GM12878 (cell line): ENCODE results near the gene MALSU1. TPM values are rescaled to one million over a fixed set of nuclear protein-coding genes. Genes with fewer than 3 reads are reported as not detected.

Experiments
- ATAC-seq: fragments of 200-7000 bp; cut with Tn5 transposase; 3 replicates; pipeline ENCODE4 v1.9.1; 2020; ENCODE audit warnings: mild to moderate bottlenecking, moderate library complexity
- BruUV-seq: library from RNA; stranded (reverse); fragments of 400-500 nt; replicated peaks from 2 replicates; lab custom pipeline; 2021; lab: Mats Ljungman, UMichigan
- CTCF ChIA-PET: fragments of 300-600 bp; sonication (Branson Sonifier 250); formaldehyde crosslinking; extraction: SDS; loops from one replicate; lab custom pipeline; 2021; ENCODE audit warnings: inconsistent platforms; lab: Yijun Ruan, JAX
- POLR2A ChIA-PET: fragments of 350-600 bp; formaldehyde crosslinking; extraction: SDS; loops from one replicate; lab custom pipeline; 2021; ENCODE audit warnings: inconsistent platforms; lab: Charles Lee
- RAD21 ChIA-PET: fragments of 300-600 bp; sonication (Branson Sonifier 250); formaldehyde crosslinking; loops from one replicate; lab custom pipeline; 2023; ENCODE audit warnings: antibody characterized with exemption; ENCODE audit not compliant: unreplicated experiment; lab: Charles Lee
- SMC1A ChIA-PET: fragments of 300-600 bp; sonication (Branson Sonifier 250); formaldehyde crosslinking; loops from one replicate; lab custom pipeline; 2023; ENCODE audit not compliant: unreplicated experiment, uncharacterized antibody; lab: Charles Lee
- DNase-seq: peaks from one replicate; pipeline ENCODE4 v3.0.0-alpha.2; 2011; ENCODE audit warnings: low read depth, low spot score
- FAIRE-seq: peaks from 3 replicates; lab custom pipeline; 2011; peaks lifted over from hg19 to GRCh38; lab: Jason Lieb, UNC
- H2AFZ ChIP-seq: 2 replicates; pipeline ENCODE4 v1.6.0; 2011; ENCODE audit warnings: low read depth, low read length, control low read depth; ENCODE audit not compliant: control insufficient read depth
- H3K27ac ChIP-seq: 2 replicates; pipeline ENCODE4 v1.5.1; 2011; ENCODE audit warnings: control low read depth; ENCODE audit not compliant: control insufficient read depth, insufficient read depth
- H3K27me3 ChIP-seq, 2 experiments: replicated peaks in 1 of 2; 2 replicates each; pipeline versions ENCODE4 v1.6.0 to v1.6.1; 2011; ENCODE audit warnings: low read length in 1 of 2; ENCODE audit not compliant: control insufficient read depth in 2 of 2, insufficient read depth in 2 of 2
- H3K36me3 ChIP-seq, 2 experiments: 2 replicates each; pipeline ENCODE4 v1.5.1; 2011; ENCODE audit warnings: low read length in 1 of 2; ENCODE audit not compliant: control insufficient read depth in 2 of 2, insufficient read depth in 2 of 2
- H3K4me1 ChIP-seq: 2 replicates; pipeline ENCODE4 v1.6.1; 2011; ENCODE audit warnings: mild to moderate bottlenecking, low read length, moderate library complexity, mixed read lengths; ENCODE audit not compliant: control insufficient read depth, insufficient read depth
- H3K4me2 ChIP-seq: 2 replicates; pipeline ENCODE4 v1.6.0; 2011; ENCODE audit warnings: control low read depth; ENCODE audit not compliant: control insufficient read depth, insufficient read depth
- H3K4me3 ChIP-seq: fragments of 200-600 bp; sonication (generic); 2 replicates; pipeline ENCODE4 v1.5.1; 2016
- H3K79me2 ChIP-seq: 2 replicates; pipeline ENCODE4 v1.6.0; 2011; ENCODE audit warnings: low read length; ENCODE audit not compliant: control insufficient read depth, insufficient read depth
- H3K9ac ChIP-seq: 2 replicates; pipeline ENCODE4 v1.8.0; 2011; ENCODE audit warnings: low read length, control low read depth, mixed read lengths; ENCODE audit not compliant: control insufficient read depth, insufficient read depth
- H3K9me3 ChIP-seq: replicated peaks from 3 replicates; pipeline ENCODE4 v1.5.1; 2011; ENCODE audit warnings: mild to moderate bottlenecking, low read length; ENCODE audit not compliant: control insufficient read depth, insufficient read depth
- H4K20me1 ChIP-seq: 2 replicates; pipeline ENCODE4 v1.6.0; 2011; ENCODE audit not compliant: control insufficient read depth, insufficient read depth
- IKZF2 ChIP-seq, 2 experiments: fragments of 450-650 bp; IDR thresholded peaks; 2 replicates each; pipeline ENCODE4 v1.6.1; 2017; ENCODE audit warnings: mild to moderate bottlenecking in 2 of 2, moderate library complexity in 2 of 2
- KAT2A ChIP-seq: conservative IDR thresholded peaks from 2 replicates; pipeline ENCODE4 v1.6.1; 2011; ENCODE audit warnings: low read depth, low read length; ENCODE audit not compliant: control insufficient read depth
- KLF5 ChIP-seq: fragments of 450-650 bp; IDR thresholded peaks from 2 replicates; pipeline ENCODE4 v1.6.1; 2014; ENCODE audit warnings: mild to moderate bottlenecking; ENCODE audit not compliant: partially characterized antibody
- MAX ChIP-seq: IDR thresholded peaks from 2 replicates; pipeline ENCODE4 v1.6.1; 2012; ENCODE audit warnings: low read depth, low read length, improper control_type of control experiment
- NBN ChIP-seq: fragments of 450-650 bp; IDR thresholded peaks from 2 replicates; pipeline ENCODE4 v1.6.1; 2016
- RAD51 ChIP-seq: fragments of 450-650 bp; IDR thresholded peaks from 2 replicates; pipeline ENCODE4 v1.6.1; 2016; ENCODE audit warnings: moderate library complexity, mild to moderate bottlenecking, inconsistent platforms
- SIN3A ChIP-seq: IDR thresholded peaks from 2 replicates; pipeline ENCODE4 v1.6.1; 2012; ENCODE audit warnings: low read depth, low read length, improper control_type of control experiment
- STAT3 ChIP-seq: IDR thresholded peaks from 2 replicates; pipeline ENCODE4 v1.6.1; 2011; ENCODE audit warnings: low read depth, low read length, improper control_type of control experiment
- SUZ12 ChIP-seq: fragments of 200-600 bp; sonication (generic); IDR thresholded peaks from one replicate; pipeline ENCODE4 v1.6.1; 2018; ENCODE audit warnings: antibody characterized with exemption, mild to moderate bottlenecking; ENCODE audit not compliant: unreplicated experiment
- TAF1 ChIP-seq: IDR thresholded peaks from 2 replicates; pipeline ENCODE4 v1.6.1; 2011; ENCODE audit warnings: mild to moderate bottlenecking, low read depth, low read length, borderline replicate concordance
- ZNF592 ChIP-seq: fragments of 450-650 bp; IDR thresholded peaks from 2 replicates; pipeline ENCODE4 v1.6.1; 2017; ENCODE audit warnings: mild to moderate bottlenecking, moderate library complexity
- WGBS: methylation state at CpG from one replicate; pipeline ENCODE4 v1.1.6; 2016; ENCODE audit warnings: low lambda C conversion rate; ENCODE audit not compliant: insufficient replicate concordance, insufficient coverage; ENCODE audit errors: missing lambda C conversion rate; 5-methylcytosine and 5-hydroxymethylcytosine counted together
- in situ Hi-C: fragments of 300-500 bp; cut with MboI; formaldehyde crosslinking; loops from 9 replicates; pipeline ENCODE4 v1.14.3; 2018; ENCODE audit warnings: mixed read lengths
- intact Hi-C: fragments of 100-400 bp; cut with micrococcal nuclease; formaldehyde crosslinking; loops from one replicate; pipeline ENCODE4 v1.14.2; 2022; ENCODE audit not compliant: unreplicated experiment
- polyA plus RNA-seq, 11 experiments: library from polyadenylated mRNA; depleted of rRNA in 4 of 11; unstranded in 6 of 11; stranded (reverse) in 5 of 11; fragments of >200 nt; fragmentation: Nextera tagmentation in 4 of 11; fragmentation: Illumina TruSeq in 1 of 11; extraction: Ambion mirVana in 4 of 11; extraction: Trizol in 1 of 11; gene quantifications; 1 replicate in 1 of 11; 2 replicates in 10 of 11; pipeline versions ENCODE4 v1.2.1 to v1.2.3, GENCODE V29; 2011 to 2016; ENCODE audit warnings: inconsistent platforms in 2 of 11, missing spikeins in 2 of 11, low read depth in 1 of 11
- total RNA-seq, 4 experiments: library from RNA; depleted of rRNA in 3 of 4; stranded (reverse); fragments of >200 nt in 3 of 4; fragmentation: Illumina TruSeq in 1 of 4; extraction: Trizol in 1 of 4; gene quantifications; 2 replicates each; pipeline versions ENCODE4 v1.2.1 to v1.2.3, GENCODE V29; 2013 to 2021

The MALSU1 gene
- total and polyA plus RNA-seq, 10 of the 15 experiments (the other 5 are each of a cell fraction or from before 2014, with no cell fraction given) = 8.5 to 159 (median 73.7) TPM

DNA sequence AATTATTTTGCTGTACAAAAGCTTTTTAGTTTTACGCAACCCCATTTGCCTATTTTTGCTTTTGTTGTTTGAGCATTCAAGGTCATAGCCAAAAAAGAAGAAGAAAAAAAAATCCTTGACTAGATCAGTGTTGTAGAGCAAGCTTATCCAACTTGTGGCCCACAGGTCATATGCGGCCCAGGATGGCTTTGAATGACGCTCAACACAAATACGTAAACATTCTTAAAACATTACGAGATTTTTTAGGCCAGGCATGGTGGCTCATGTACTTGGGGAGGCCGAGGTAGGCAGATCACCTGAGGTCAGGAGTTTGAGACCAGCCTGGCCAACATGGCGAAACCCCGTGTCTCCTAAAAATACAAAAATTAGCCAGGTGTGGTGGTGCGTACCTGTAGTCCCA lies 8.1 kb upstream of the MALSU1 start:
- TF ChIP-seq ZNF592 = no peak
- no peak for TF ChIP-seq SIN3A
- no peak for TF ChIP-seq NBN
- no peak for TF ChIP-seq RAD51
- no peak for TF ChIP-seq MAX
- TF ChIP-seq TAF1 = no peak
- no peak for TF ChIP-seq STAT3
- no peak for TF ChIP-seq KLF5
- no peak for TF ChIP-seq SUZ12
- TF ChIP-seq IKZF2 (IDR thresholded peaks at IDR 0.05) = no peak
- no peak for TF ChIP-seq KAT2A
- ChIA-PET CTCF (interaction anchor here (0.8 to 2.4 kb wide), 4 partner anchors 14 to 154 kb away, joined by 3 to 9 read pairs (median 6); no protein-coding TSS in a partner anchor), RAD21 (interaction anchor here (0.6 kb wide), 1 partner anchor 121 kb away, joined by 3 read pairs; no protein-coding TSS in a partner anchor), SMC1A (interaction anchor here (1.1 to 2.1 kb wide), 2 partner anchors 14 to 18 kb away, joined by 3 to 6 read pairs; no protein-coding TSS in a partner anchor), POLR2A (interaction anchor here (1.3 kb wide), 1 partner anchor 11 kb away, joined by 3 read pairs; no protein-coding TSS in a partner anchor)
- H4K20me1 ChIP-seq = no peaks in the 10 kb centered on the region
- ATAC-seq = no peak
- no peak for DNase-seq
- H3K79me2 ChIP-seq = no peaks in the 10 kb centered on the region
- no peaks in the 10 kb centered on the region for H3K4me1 ChIP-seq
- H3K4me2 ChIP-seq = no peak overlapping the region
- H3K27me3 ChIP-seq = no peaks in the 10 kb centered on the region
- no peak overlapping the region for H3K27ac ChIP-seq
- no peaks in the 10 kb centered on the region for H3K36me3 ChIP-seq
- FAIRE-seq = no peak
- no peaks in the 10 kb centered on the region for H3K9me3 ChIP-seq
- intact Hi-C loops (no loop called here), in situ Hi-C loops (no loop called here)
- 74% methylated on average over 9 of the region's 9 CpGs for WGBS
- no peak overlapping the region for H3K9ac ChIP-seq
- H3K4me3 ChIP-seq = no peak overlapping the region
- BruUV-seq = no TSS peak
- H2AFZ ChIP-seq = no peak overlapping the region
